HG03159 (cell line): ENCODE measurements around the gene RPS8.
"Not testable (repeated sequence)": the region's sequence is repeated elsewhere in the genome, so short reads cannot be mapped to it uniquely, and the experiment has no call there.

Experiments
- ATAC-seq: cut with Tn5 transposase; IDR thresholded peaks from one replicate; pipeline ENCODE4 v1.9.1; 2021; ENCODE audit warnings: mild to moderate bottlenecking, moderate library complexity; ENCODE audit not compliant: unreplicated experiment

Gene RPS8

DNA sequence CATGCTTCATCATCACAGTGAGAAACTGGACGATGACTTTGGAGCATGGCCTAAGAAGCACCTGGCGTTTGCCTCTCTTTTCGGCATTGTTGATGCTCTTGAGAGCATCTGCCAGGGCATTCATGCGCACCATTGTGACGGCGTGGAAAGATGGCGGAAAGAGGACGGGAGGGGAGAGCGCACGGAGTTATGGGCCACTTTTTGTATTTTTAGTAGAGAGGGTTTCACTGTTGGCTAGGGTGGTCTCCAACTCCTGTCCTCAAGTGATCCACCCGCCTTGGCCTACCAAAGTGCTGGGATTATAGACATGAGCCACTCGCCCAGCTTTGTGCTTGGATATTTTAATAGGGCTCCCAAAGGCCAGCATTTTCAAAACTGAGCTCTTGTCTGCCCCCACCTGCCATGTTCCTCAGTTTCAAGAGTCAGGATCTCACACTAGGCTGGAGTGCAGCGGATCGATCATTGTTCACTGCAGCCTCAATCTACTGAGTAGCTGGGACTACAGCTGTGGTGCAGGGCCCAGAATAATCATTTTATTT is 5.3 kb downstream of the RPS8 start:
- no peak for ATAC-seq

DNA sequence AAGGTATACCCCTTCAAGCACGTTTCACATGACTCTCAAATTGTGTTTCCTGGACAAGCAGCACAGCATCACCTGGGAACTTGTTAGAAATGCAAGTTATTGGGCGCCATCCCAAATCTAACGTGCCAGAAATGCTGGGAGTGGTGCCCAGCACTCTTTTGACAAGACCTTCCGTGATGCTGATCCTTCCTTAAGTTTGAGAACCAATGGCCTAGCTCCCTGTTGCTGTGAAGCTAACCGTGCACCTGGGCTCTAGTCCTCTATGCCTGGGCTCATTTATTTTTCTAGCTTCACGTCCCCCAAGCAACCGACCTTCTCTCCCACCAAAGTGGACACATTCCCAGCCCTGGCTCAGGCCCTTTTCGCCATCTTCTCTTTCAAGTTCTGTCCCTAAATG is 8.4 kb downstream of the RPS8 start:
- no peak for ATAC-seq

DNA sequence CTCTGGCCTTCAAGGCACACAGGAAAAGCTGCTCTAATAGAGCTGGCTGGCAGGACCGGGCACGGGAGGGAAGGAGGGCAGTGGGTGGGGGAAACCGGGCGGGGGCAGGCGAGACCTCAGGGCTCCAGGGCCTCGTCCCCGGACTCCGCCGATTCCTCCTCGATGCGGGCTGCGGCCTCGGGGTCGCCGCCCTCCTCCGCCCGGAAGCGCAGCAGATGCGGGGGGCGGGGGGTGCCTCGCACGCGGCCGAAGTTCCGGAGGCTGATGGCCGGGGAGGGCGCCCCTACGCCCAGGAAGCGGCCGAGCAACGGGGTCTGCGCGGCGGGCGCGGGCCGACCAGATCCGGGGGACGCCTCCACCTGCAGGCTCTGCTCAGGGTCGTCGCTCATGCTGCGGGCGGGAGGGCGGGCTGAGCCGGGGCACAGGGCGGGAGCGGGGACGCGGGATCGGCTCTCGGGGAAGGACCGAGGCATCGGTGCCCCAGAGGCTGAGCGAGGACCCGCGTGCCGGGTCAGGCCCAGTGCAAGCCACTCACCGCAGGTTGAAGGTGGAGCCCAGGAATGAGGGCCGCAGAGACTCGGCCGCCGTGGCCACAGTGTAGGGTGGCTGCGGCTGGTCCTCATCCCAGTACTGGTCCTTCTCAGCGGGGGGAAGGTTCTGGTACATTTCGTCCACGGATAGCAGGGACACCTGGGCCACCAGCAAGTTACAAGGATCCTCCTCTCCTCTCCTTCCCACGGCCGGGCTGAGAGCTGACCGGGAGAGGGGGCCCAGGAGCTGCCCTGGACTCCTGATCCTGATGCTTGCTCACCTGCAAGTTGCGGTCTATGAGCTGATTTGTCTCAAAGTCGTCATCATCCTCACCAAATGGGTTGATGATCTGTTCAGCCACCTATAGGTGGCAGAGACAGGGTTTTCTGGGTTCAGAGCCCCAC is 9.0 kb downstream of the RPS8 start:
- no peak for ATAC-seq

DNA sequence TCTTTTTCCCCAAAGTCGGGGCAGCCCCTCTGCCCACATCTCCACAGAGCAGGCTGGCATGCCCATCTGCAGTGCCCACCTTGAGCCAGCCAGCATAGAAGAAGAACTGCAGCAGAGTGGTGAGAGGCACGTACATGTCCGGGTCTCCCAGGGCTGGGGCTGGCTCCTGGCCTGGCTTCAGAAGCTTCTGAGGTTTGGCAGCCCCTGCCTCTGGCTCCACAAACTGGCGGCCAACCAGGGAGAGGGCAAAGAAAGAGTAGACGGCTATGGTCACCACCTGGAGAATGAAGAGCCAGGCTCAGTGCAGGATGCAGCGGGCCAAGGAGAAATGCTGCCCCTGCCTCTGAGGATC is 9.7 kb downstream of the RPS8 start:
- no peak for ATAC-seq

DNA sequence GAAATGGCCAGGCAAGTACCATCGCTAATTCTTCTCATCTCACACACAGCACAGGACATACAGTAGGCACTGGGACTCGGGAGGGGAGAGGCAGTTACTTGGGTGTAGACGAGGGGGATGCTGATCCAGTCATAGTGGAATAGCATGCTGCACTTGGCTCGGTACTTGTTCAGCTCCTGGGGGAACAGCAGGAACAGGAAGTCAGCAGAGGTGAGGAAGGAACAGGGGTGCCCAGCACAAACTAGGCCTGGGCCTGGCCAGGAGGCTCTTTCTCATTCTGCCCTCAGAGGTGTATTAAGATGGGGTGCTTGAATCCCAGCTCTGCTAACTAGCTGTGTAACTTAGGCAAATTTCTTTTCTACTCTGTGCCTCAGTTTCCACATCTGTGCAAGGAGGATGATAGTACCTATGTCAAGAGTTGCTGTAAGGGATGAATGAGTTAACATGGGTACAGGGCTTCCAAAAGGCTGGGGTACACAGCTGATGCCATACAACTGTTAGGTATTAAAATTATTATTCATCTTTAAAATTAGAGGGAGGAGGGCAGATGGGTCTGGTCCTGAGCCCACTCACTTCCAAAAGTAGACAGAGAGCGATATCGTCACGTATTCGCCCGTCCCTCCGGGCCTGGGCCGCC is 10.3 kb downstream of the RPS8 start:
- no peak for ATAC-seq

DNA sequence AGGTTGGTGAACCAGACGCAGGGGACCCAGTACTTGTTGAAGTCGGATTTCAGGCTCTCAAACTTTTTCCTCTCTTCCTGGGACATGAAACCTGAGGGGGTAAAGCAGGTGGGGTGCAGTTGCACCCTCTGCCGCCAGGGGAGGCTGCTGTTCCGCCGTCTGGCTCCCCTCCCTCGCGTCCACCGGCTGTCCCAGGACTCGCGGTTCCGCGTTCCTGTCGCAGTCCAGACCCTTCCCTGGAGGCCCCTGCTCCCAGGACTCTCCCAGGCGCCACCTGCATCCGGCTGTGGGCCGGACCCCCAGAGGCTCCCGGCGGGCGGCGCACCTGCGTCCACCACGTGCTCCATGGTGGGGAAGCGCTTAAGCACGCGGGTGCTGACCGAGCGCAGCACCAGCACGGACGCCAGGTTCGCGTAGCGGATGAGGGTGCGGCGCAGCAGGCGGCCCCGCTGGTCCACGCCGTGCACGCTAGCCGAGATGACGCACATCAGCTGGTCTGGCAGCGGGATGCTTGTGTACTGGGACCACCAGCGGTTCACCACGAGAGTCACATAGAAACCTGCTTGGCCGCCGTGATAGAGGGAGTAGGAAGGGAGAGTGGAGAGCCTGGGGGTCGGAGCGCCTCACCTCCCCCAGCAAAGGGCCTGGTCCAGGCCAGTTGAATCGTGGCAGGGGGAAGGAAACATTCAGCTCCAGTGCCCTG is 10.9 kb downstream of the RPS8 start:
- ATAC-seq: peak; percentile 51

DNA sequence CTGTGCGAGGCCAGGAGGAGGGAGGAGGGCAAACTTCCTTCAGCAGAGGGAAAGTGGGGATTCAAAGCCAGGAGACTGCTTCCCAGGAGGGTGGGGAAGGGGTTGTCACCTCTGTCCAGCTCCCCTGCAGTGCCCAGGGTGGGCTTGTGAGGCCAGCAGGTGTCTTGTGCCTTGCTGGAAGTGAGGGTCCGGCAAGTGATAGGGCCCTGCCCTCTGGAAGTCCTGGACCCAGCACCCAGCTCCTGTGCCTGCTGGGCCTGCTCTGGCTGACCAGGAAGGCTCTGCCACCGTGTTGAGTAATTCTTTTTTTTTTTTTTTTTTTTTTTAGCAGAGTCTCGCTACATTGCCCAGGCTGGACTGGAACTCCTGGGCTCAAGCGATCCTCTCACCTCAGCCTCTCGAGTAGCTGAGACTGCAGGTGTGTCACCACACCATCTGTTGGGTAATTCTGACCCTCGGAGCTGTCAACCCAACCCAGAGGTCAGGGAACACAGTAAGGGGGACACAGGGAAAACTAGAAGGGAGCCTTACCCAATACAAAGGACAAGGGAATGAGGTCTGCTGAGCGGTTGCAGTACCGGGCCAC is 11.6 kb downstream of the RPS8 start:
- no peak for ATAC-seq

DNA sequence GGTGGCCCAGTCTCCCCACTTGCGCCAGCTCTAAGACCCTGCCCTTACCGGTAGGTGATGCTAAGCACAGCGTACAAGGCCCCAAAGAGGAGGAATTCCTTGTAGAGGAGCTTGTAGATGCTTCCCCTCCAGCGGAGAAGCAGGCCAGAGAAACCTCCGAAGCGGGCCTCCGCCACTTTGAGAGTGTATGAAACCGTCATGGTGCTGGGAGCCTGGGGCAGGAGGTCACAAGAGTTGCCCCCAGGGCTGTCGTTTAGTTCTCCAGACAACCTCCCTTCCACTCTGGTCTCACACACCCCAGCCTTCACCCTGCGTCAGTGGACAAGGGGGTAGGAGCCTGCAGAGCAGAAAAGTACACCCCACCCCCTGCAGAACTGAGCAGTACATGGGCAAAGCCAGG is 12.2 kb downstream of the RPS8 start:
- ATAC-seq: no peak

DNA sequence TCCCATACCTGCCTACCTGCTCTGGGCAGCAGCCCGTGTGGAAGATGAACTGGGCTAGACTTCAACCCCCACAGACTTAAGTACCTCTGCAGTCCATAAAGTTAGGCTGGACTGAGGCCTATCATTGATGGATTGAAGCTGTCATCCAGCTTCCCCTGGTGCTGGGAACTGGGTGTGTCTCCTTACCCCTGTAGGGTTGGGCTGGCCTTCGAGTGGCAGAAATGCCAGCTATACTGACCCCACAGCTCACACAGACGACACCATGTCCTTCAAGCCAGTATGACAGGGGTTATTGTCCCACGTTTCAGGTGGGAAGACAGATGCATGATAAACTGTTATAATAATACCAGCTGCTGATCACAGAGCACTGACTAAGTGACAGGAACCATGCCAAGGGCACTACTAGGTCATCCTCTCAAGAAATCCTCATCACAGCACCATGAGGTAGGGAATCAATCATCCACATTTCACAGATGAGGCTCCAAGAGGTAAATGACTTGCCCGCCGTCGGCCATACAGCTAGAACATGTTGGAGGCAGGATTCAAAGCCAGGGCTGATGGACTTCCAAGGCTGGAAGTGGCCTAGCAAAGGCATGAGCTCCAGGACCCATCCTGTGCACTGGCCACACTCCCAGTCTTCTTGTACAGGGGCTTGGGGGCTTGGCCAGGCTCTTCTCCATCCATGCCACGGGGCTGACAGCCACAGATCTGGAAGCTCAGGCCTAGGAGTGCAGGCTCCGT is 12.9 kb downstream of the RPS8 start, which contains the start of gene BEST4:
Gene BEST4, minus strand, starts transcription at position 51 of the 741 bp plus-strand sequence. CDS start 465 bp downstream, outside the sequence.
- no peak for ATAC-seq

DNA sequence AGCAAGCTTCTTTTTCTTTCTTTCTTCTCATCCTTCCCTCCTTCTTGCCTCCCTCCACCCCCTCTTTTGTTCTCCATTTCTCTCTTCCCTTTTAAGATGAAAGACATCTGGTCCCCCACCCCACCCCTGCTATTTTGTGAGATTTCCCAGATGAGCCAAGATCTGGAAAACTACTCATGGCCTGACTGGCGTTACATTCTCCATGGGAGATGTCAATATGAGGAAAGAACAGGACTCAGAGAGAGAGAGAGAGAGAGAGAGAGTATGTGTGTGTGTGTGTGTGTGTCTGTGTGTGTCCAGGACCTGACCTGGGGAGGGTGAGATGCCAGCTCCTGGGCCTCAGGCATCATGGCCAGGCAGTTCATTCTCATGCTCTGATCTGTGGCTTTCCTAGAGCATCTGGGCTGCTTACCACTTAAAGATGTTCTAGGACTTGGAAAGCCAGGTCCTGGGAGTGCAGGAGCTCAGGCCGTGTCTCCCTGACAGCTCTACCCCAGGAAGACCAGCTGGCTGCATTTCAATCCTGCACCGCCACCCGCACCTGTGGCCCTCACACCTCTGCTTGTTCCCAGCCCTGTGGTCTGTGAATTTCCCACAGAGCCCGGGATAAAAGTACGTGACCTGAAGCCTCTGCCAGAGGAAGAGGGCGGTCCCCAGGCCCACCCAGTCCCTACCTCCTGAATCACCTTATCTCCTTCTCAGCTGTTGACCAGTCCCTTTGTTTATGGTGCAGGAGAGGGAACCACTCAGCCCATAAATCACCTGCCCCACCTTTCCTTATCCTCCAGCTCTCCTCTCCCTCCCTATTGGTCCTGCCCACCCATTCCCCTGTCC is 15.8 kb downstream of the RPS8 start:
- no peak for ATAC-seq

DNA sequence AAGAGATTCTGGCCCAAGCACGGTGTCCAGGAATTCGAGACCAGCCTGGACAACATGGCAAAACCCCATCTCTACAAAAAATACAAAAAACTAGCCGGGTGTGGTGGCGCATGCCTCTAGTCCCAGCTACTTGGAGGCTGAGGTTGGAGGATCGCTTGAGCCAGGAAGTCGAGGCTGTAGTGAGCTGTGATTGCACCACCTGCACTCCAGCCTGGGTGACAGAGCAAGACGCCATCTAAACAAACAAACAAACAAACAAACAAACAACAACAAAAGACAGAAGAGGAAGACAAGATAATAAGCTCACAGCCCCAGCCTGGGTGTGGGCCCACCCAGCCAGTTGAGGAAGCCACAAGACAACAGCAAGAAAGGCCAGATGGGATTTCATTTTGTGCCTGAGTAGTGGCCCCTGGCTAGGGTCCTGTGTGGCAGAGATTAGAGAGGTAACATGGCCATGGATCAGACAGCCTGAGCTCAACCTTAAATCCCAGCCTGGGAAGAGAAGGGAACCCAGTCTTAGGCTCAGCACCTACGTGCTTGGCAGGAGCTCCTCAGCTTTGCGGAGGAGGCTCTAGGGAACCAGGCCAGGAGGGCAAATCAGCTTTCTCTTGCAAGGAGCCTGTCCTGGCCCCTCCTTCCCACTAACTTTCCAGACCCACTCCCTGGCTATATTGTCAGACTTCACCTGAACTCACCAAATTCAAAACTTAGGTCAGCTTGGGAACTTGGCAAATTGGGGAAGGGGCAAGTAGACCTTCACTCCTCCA is 17.6 kb downstream of the RPS8 start:
- ATAC-seq: no peak

DNA sequence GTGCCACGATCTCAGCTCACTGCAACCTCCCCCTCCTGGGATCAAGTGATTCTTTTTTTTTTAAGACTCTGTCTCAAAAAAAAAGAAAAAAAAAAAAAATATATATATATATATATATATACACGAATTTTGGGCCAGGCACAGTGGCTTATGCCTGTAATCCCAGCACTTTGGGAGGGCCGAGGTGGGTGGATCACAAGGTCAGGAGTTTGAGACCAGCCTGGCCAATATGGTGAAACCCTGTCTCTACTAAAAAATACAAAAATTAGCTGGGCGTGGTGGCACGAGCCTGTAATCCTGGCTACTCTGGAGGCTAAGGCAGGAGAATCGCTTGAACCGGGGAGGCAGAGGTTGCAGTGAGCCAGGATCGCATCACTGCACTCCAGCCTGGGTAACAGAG is 22.5 kb downstream of the RPS8 start:
- not testable (repeated sequence) for ATAC-seq

DNA sequence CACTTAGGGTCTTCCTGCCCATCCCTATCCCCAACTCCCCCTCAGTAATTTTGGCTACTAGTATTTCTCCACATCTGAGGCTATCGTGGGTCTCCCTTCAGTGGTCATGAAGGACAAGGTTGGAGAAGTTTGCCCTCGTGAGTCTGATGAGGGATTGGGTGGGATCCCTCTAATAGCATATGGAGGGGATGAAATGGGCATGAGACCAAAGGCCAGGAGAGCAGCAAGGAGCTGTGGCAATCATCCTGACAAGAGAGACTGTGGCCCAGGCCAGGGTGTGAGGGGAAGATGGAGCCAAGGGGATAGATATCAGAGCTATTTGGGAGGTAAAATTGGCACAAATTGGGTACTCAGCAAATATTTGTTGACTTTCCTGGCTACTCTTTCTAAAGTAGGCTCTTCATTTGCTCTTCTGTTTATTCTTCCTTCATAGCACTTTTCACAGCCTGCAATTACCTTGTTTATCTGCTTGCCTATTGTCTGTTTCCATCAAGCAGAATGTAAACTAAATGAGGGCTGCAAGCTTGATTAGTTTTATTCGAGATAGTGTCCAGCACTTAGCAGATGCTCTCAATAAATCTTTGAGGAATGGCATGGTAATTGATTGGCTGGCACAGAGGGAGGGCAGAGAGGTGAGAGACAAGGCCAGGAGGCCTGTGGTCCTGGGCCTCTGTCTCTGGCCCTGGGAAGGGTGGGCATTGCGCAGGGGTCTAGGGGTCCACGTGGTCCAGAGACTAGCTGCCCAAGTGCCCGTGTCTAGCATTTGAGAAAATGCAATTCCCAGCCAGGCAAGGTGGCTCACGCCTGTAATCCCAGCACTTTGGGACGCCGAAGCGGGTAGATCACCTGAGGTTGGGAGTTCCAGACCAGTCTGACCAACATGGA is 23.4 kb downstream of the RPS8 start:
- ATAC-seq: no peak

DNA sequence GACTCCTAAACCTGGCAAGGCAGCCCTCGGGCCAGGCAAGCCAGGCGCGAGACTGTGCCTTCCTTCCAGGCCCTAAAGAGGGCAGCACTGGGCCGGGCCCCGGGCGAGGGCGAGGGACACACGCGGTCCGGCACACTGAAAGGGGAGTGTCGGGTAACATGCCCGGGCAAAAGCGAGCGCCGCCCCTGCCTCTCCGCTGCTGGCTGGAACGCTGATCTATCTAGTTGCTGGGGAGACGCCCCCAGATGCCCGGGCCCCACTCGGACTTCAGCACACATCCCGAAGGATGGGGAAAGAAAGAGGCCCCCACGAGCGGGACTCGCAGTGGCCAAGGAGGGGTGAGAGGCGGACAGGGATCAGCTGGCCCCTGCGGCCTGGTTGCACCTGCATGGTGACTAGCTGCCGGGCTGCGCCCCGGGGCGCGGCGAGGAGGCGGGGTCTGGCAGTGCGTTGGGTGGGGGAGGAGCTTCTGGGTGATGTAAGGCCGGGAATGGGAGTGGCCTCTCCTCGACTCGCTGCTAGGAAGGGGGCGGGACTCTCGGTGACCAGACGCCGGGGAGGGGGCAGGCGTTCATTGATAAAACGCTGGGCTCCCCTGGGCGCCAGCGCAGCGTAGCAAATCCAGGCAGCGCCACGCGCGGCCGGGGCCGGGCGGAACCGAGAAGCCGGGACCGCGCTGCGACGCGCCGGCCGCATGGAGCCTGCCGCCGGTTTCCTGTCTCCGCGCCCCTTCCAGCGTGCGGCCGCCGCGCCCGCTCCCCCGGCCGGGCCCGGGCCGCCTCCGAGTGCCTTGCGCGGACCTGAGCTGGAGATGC is 24.6 kb downstream of the RPS8 start, which contains the start of gene PLK3:
Gene PLK3, plus strand, starts transcription at position 608 of the 815 bp plus-strand sequence. Its CDS starts 87 bp downstream, at position 695.
- peak; percentile 78 for ATAC-seq

DNA sequence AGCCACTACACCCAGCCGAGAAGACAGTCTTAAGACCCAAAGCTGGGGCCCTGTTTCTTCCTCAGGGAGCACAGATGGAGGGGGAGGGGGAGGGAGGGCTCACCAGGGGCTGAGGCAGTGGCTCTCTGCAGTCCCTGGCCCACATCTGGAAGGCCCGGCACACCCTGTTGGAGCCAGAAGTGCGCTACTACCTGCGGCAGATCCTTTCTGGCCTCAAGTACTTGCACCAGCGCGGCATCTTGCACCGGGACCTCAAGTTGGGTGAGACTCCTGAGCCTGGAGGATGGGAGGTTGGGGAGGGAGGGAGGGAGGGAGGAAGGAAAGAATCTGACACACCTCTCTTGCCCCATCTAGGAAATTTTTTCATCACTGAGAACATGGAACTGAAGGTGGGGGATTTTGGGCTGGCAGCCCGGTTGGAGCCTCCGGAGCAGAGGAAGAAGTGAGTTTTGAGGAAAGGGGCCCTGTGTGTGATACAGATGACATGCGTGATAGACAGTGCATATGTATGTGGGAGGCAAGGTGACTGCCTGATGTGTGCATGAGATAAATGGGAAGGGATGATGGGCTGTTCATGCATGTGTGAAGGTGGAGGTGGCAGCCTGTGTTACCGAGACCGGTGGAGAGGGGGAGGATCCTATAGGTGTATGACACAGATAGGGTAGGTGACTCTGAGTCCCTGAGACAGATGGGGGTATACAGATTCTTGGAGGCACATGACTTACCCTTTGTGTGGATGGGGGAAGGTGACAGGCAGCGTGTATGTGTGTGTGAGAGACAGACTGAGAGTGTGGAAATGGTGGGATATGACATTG is 26.4 kb downstream of the RPS8 start:
- no peak for ATAC-seq
